HS-27A (cell line): ENCODE data around the gene GDAP1L1.
"Not testable (repeated sequence)": the region's sequence is repeated elsewhere in the genome, so short reads cannot be mapped to it uniquely, and the experiment has no call there.

Source experiments
- DNase-seq: peaks from one replicate; pipeline ENCODE4 v3.0.0-alpha.2; 2012; ENCODE audit warnings: low read depth, missing footprints

GDAP1L1 gene

GRCh38 chr20:44219791-44220190 lies 27.3 kb upstream of the GDAP1L1 start:
- DNase-seq, result no peak

- no peak for DNase-seq
Observed at GRCh38 chr20:44221368-44221954, 25.6 kb upstream of the GDAP1L1 start.

GRCh38 chr20:44222027-44222426 lies 25.1 kb upstream of the GDAP1L1 start:
- DNase-seq, result no peak

- DNase-seq, result no peak
Observed at GRCh38 chr20:44222633-44223368, 24.3 kb upstream of the GDAP1L1 start.

- no peak for DNase-seq
Observed at GRCh38 chr20:44223721-44224120, 23.4 kb upstream of the GDAP1L1 start.

GRCh38 chr20:44224637-44225036 lies 22.5 kb upstream of the GDAP1L1 start:
- no peak for DNase-seq

GRCh38 chr20:44228465-44229258 lies 18.4 kb upstream of the GDAP1L1 start:
- DNase-seq, result no peak

GRCh38 chr20:44231193-44231592 lies 15.9 kb upstream of the GDAP1L1 start:
- DNase-seq, result no peak

- no peak for DNase-seq
Observed at GRCh38 chr20:44231713-44232468, 15.2 kb upstream of the GDAP1L1 start.

GRCh38 chr20:44232469-44232856 lies 14.6 kb upstream of the GDAP1L1 start:
- DNase-seq, result not testable (repeated sequence)

- DNase-seq, result no peak
Observed at GRCh38 chr20:44233436-44234016, 13.6 kb upstream of the GDAP1L1 start.

GRCh38 chr20:44234566-44235317 lies 12.4 kb upstream of the GDAP1L1 start:
- no peak for DNase-seq

GRCh38 chr20:44235702-44236101 lies 11.4 kb upstream of the GDAP1L1 start:
- DNase-seq, result no peak

- DNase-seq, result not testable (repeated sequence)
Observed at GRCh38 chr20:44236840-44237239, 10.3 kb upstream of the GDAP1L1 start.

GRCh38 chr20:44241796-44242195 lies 5.3 kb upstream of the GDAP1L1 start:
- DNase-seq, result no peak

GRCh38 chr20:44245977-44246376 lies 1.1 kb upstream of the GDAP1L1 start:
- DNase-seq, result no peak

GRCh38 chr20:44247586-44248409 lies 690 bp downstream of the GDAP1L1 start:
- DNase-seq, result no peak

- DNase-seq, result no peak
Observed at GRCh38 chr20:44248410-44248759, 1.3 kb downstream of the GDAP1L1 start.

- no peak for DNase-seq
Observed at GRCh38 chr20:44251284-44251683, 4.2 kb downstream of the GDAP1L1 start.

- no peak for DNase-seq
Observed at GRCh38 chr20:44253528-44253927, 6.4 kb downstream of the GDAP1L1 start.
